ENCODE results near the gene DBNDD2. TPM values are rescaled to one million over a fixed set of nuclear protein-coding genes. Genes with fewer than 3 reads are reported as not detected.
A peak's percentile ranks its signal among the peaks of the same experiment; 100 is the strongest.

The DBNDD2 gene
- polyA plus RNA-seq, 1 donor from 2014 or later = not detected

DNA sequence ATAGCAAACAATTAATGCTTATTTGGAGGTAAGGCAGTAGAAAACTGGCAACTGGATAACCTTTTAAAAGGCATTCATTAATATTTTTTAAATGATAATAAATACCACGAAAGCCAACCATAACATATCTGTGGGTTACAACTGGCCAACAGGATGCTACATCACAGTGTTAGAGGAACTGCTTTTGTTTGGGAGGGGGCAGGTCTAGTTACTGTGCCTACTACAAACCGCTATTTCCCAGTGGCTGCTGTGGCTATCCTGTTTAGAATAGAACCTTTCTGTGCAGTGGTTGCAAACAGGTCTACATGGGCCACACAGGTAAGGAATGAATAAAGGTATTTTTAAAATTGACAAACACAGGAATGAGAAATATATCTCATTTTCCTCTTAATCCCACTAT is 8.8 kb downstream of the DBNDD2 start:
- Mint-ChIP-seq H3K36me3 (peaks cover 12% of the 10 kb centered on the region), H3K9me3 (no peaks in the 10 kb centered on the region), H3K27me3 (no peaks in the 10 kb centered on the region), H3K27ac (peak overlapping the region; percentile 23 to 98 (median 87)), H3K4me3 (peak overlapping the region; percentile 94 to 99 (median 98)), H3K4me1 (peaks cover 40 to 51% (median 47%) of the 10 kb centered on the region in 3 donors)

DNA sequence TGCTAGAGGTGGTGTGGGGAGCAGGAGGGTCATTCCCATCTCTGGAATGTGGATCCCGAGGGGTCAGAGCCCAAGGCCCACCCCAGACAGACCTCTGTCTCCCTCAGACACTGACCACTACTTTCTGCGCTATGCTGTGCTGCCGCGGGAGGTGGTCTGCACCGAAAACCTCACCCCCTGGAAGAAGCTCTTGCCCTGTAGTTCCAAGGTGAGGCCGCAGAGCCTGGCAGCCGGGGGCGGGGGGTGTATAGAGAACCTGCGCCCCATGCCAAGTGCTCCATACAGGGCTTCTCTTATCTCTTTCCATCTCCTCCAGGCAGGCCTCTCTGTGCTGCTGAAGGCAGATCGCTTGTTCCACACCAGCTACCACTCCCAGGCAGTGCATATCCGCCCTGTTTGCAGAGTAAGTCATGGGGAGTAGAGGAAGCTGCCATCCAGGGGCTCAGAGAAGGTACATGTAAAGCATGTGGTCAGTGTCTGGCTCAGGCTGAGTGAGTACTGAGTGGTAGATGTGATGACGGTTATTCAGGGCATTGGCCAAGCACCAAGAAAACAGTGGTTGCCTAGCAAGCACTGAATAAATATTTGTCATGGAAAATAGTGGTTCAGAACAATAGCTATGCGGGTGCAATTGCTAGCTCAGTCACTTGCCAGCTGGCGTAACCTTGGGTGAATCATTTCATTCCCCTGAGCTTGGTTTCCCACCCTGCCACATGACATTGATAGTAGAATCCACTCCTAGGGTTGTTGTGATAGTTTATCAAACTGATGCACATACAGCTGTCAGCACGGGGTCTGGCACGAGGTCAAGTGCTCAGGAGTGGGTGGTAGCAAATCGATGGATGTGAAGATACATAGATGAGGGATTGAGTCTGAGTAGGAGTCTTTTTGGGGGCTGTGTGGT is 11.4 kb downstream of the DBNDD2 start:
- H3K9me3 Mint-ChIP-seq = no peaks in the 10 kb centered on the region
- no peaks in the 10 kb centered on the region for H3K27me3 Mint-ChIP-seq
- H3K27ac Mint-ChIP-seq = peak overlapping the region; percentile 87 to 96 (median 95)
- H3K4me1 Mint-ChIP-seq = peaks cover 40 to 49% (median 42%) of the 10 kb centered on the region in 3 donors
- peak overlapping the region; percentile 67 to 99 (median 82) for H3K4me3 Mint-ChIP-seq
- H3K36me3 Mint-ChIP-seq = peaks cover 11% of the 10 kb centered on the region

GRCh38 chr20:45420125-45420524 is 12.0 kb downstream of the DBNDD2 start:
- H3K4me1 Mint-ChIP-seq = peaks cover 38 to 44% (median 39%) of the 10 kb centered on the region in 3 donors
- H3K4me3 Mint-ChIP-seq = peak overlapping the region in 2 of 4 donors; percentile 72 to 99
- no peaks in the 10 kb centered on the region for H3K27me3 Mint-ChIP-seq
- H3K9me3 Mint-ChIP-seq = no peaks in the 10 kb centered on the region
- peak overlapping the region; percentile 87 to 96 (median 95) for H3K27ac Mint-ChIP-seq
- peaks cover 11% of the 10 kb centered on the region for H3K36me3 Mint-ChIP-seq

- Mint-ChIP-seq H3K36me3 (peaks cover 12% of the 10 kb centered on the region), H3K4me3 (no peak overlapping the region), H3K27ac (peak overlapping the region in 1 of 3 donors; percentile 40), H3K4me1 (peaks cover 10 to 17% (median 14%) of the 10 kb centered on the region in 3 donors), H3K27me3 (no peaks in the 10 kb centered on the region), H3K9me3 (no peaks in the 10 kb centered on the region)
Observed at GRCh38 chr20:45423700-45424099, 15.6 kb downstream of the DBNDD2 start.

- Mint-ChIP-seq H3K27ac (no peak overlapping the region), H3K4me1 (peaks cover 0 to 1% (median 0%) of the 10 kb centered on the region in 3 donors), H3K9me3 (no peaks in the 10 kb centered on the region), H3K36me3 (peaks cover 7% of the 10 kb centered on the region), H3K4me3 (no peak overlapping the region), H3K27me3 (no peaks in the 10 kb centered on the region)
Observed at GRCh38 chr20:45425561-45425960, 17.5 kb downstream of the DBNDD2 start.

GRCh38 chr20:45426320-45427016 is 18.4 kb downstream of the DBNDD2 start:
- peaks cover 7% of the 10 kb centered on the region for H3K36me3 Mint-ChIP-seq
- H3K9me3 Mint-ChIP-seq = no peaks in the 10 kb centered on the region
- H3K4me1 Mint-ChIP-seq = peaks cover 2 to 3% (median 3%) of the 10 kb centered on the region in 3 donors
- no peak overlapping the region for H3K27ac Mint-ChIP-seq
- no peak overlapping the region for H3K4me3 Mint-ChIP-seq
- H3K27me3 Mint-ChIP-seq = no peaks in the 10 kb centered on the region

- H3K27me3 Mint-ChIP-seq = no peaks in the 10 kb centered on the region
- H3K9me3 Mint-ChIP-seq = peaks cover 0 to 3% (median 0%) of the 10 kb centered on the region in 3 donors
- peaks cover 4% of the 10 kb centered on the region for H3K36me3 Mint-ChIP-seq
- H3K4me3 Mint-ChIP-seq = no peak overlapping the region
- peak overlapping the region in 1 of 3 donors; percentile 6 for H3K27ac Mint-ChIP-seq
- peaks cover 8 to 9% (median 8%) of the 10 kb centered on the region in 3 donors for H3K4me1 Mint-ChIP-seq
Observed at GRCh38 chr20:45427236-45428149, 19.4 kb downstream of the DBNDD2 start.

- H3K27me3 Mint-ChIP-seq = no peaks in the 10 kb centered on the region
- H3K36me3 Mint-ChIP-seq = peaks cover 9% of the 10 kb centered on the region
- H3K4me3 Mint-ChIP-seq = no peak overlapping the region
- no peak overlapping the region for H3K27ac Mint-ChIP-seq
- H3K4me1 Mint-ChIP-seq = peaks cover 14 to 20% (median 15%) of the 10 kb centered on the region in 3 donors
- peaks cover 0 to 4% (median 0%) of the 10 kb centered on the region in 3 donors for H3K9me3 Mint-ChIP-seq
Observed at GRCh38 chr20:45429618-45430017, 21.5 kb downstream of the DBNDD2 start.

DNA sequence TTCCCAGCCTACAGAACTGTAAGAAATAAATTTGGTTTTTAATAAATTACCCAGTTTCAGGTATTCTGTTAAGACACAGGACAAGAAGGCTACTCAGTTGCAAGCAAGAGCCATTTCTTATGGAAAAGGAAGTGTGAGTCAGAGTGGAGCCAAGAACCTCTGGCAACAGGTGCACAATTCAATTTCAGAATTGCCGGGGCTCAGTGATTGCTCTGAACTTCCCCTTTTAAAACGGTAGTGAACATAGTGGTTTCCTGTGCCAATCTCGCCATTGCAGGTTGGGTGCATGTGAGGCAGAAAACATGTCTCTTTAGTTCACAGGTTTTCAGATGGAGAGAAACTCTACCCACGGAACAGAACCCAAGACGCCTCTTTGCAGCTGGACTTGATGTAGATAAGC is 24.2 kb downstream of the DBNDD2 start:
- Mint-ChIP-seq H3K4me3 (peak overlapping the region in 3 of 4 donors; percentile 2 to 79 (median 70)), H3K27ac (peak overlapping the region; percentile 23 to 41 (median 31))

DNA sequence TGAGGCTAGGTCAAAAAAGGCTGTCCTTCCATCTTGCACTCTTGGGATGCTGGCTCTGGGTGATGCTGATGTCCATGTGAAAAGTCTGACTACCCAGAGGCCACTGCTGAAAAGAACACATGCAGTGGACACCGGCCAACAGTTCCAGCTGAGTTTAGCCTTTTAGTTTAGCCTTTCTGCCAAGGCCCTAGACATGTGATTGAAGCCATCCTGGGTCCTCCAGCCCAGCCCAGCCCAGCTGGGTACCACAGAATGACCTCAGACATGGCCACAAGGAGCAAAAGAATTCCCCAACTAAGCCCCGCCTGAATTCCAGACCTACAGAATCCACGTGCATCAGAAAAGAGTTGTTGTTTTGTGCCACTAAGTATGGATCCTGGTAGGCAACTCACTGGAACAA is 25.2 kb downstream of the DBNDD2 start:
- peaks cover 20 to 26% (median 25%) of the 10 kb centered on the region in 3 donors for H3K4me1 Mint-ChIP-seq

More for the DNA sequence above, 24.2 kb downstream of the DBNDD2 start:
- H3K4me1 Mint-ChIP-seq = peaks cover 20 to 27% (median 25%) of the 10 kb centered on the region in 3 donors
- H3K36me3 Mint-ChIP-seq = peaks cover 9% of the 10 kb centered on the region
- no peaks in the 10 kb centered on the region for H3K27me3 Mint-ChIP-seq
- H3K9me3 Mint-ChIP-seq = peaks cover 0 to 4% (median 0%) of the 10 kb centered on the region in 3 donors

GRCh38 chr20:45433976-45434375 is 25.9 kb downstream of the DBNDD2 start:
- Mint-ChIP-seq H3K9me3 (peaks cover 0 to 4% (median 0%) of the 10 kb centered on the region in 3 donors), H3K4me1 (peaks cover 20 to 26% (median 25%) of the 10 kb centered on the region in 3 donors), H3K36me3 (peaks cover 6% of the 10 kb centered on the region), H3K27ac (peak overlapping the region in 2 of 3 donors; percentile 39 to 52), H3K4me3 (peak overlapping the region in 2 of 4 donors; percentile 37 to 59), H3K27me3 (no peaks in the 10 kb centered on the region)

More for the DNA sequence above, 25.2 kb downstream of the DBNDD2 start:
- Mint-ChIP-seq H3K4me3 (peak overlapping the region in 2 of 4 donors; percentile 17 to 59), H3K27ac (peak overlapping the region in 1 of 3 donors; percentile 10), H3K27me3 (no peaks in the 10 kb centered on the region), H3K9me3 (peaks cover 0 to 4% (median 0%) of the 10 kb centered on the region in 3 donors), H3K36me3 (peaks cover 6% of the 10 kb centered on the region)

DNA sequence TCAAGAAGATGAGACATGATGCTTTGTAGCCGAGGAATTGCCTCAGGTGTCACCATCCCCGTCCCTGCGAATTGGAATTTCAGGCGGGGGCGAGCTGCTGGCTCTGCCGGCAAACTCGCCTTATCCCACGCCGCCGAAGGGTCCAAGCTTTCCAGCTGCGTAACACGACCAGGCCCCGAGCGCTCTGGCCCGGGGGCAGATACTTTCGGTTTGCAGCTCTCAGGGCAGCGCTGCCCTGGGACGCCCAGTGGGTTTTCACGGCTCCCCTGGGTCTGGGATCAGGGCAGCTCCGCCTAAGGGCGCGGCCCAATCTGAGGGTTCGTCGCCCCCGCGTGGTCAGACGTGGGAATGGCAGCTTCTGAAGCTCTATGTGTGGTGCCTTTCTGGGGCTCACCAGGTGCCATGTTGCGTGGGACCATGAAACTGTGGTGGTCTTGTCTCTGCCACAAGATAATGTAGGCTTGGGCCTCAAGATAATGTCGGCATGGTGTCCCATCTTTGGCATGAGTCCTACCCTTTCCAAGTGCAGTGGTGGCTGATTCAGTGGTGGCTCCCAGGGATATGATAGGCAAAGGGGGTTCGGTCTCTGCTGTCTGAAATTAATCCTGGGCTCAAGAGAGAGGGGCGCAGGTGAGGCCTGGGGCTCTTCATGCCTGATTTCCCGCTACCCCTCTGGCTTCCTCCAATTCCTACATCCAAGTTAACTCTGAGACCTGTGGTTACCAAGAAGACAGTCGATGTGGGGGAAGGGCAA is 28.8 kb downstream of the DBNDD2 start:
- Mint-ChIP-seq H3K27ac (peak overlapping the region; percentile 54 to 88 (median 76)), H3K4me1 (peaks cover 16 to 24% (median 22%) of the 10 kb centered on the region in 3 donors), H3K9me3 (peaks cover 0 to 4% (median 0%) of the 10 kb centered on the region in 3 donors), H3K4me3 (peak overlapping the region; percentile 74 to 90 (median 82)), H3K27me3 (no peaks in the 10 kb centered on the region), H3K36me3 (peaks cover 6% of the 10 kb centered on the region)

- Mint-ChIP-seq H3K36me3 (no peaks in the 10 kb centered on the region), H3K4me1 (peaks cover 6 to 10% (median 7%) of the 10 kb centered on the region in 3 donors), H3K4me3 (no peak overlapping the region), H3K27me3 (peaks cover 6% of the 10 kb centered on the region), H3K9me3 (no peaks in the 10 kb centered on the region), H3K27ac (no peak overlapping the region)
Observed at GRCh38 chr20:45440424-45440823, 32.3 kb downstream of the DBNDD2 start.
